ENCODE data around the gene CADM1. TPM values are rescaled to one million over a fixed set of nuclear protein-coding genes. Genes with fewer than 3 reads are reported as not detected.
A peak's percentile ranks its signal among the peaks of the same experiment; 100 is the strongest.

CADM1 gene
- total RNA-seq, 6 experiments from 2014 or later: 21.1 to 56.7 (median 30.6) TPM

- Histone ChIP-seq H3K27ac (no peak overlapping the region), H3K4me1 (peaks cover 0 to 2% (median 0%) of the 10 kb centered on the region in 4 donors), H3K4me3 (no peak overlapping the region), H3K9me3 (no peaks in the 10 kb centered on the region), H3K27me3 (no peaks in the 10 kb centered on the region), H3K36me3 (no peaks in the 10 kb centered on the region)
- TF ChIP-seq CTCF (IDR thresholded peaks at IDR 0.05) (no peak), POLR2A (IDR thresholded peaks at IDR 0.05) (no peak)
- whole genome bisulfite sequencing (ENCODE audit: insufficient coverage, low coverage, low lambda C conversion rate, missing lambda C conversion rate): 47% methylated on average over 1 of the region's 1 CpG
- ATAC-seq (no peak), DNase-seq (no peak)
- intact Hi-C loops (cut with DNase I): no loop called here
These were observed 85.6 kb downstream of the CADM1 start for GRCh38 chr11:115418626-115419025.

GRCh38 chr11:115418081-115418480 is 86.1 kb downstream of the CADM1 start:
- H3K36me3 ChIP-seq: no peaks in the 10 kb centered on the region
- TF ChIP-seq POLR2A (IDR thresholded peaks at IDR 0.05) (no peak), CTCF (IDR thresholded peaks at IDR 0.05) (no peak)
- no peak for ATAC-seq
- H3K4me3 ChIP-seq: no peak overlapping the region
- intact Hi-C loops (cut with DNase I): no loop called here
- H3K4me1 ChIP-seq: peaks cover 0 to 2% (median 0%) of the 10 kb centered on the region in 4 donors
- H3K27me3 ChIP-seq: no peaks in the 10 kb centered on the region
- no peak overlapping the region for H3K27ac ChIP-seq
- WGBS (ENCODE audit: insufficient coverage, low coverage, low lambda C conversion rate, missing lambda C conversion rate): 98% methylated on average over 4 of the region's 4 CpGs
- no peak for DNase-seq
- H3K9me3 ChIP-seq: no peaks in the 10 kb centered on the region

GRCh38 chr11:115411120-115411519 is 93.1 kb downstream of the CADM1 start:
- intact Hi-C loops (cut with DNase I): no loop called here
- no peaks in the 10 kb centered on the region for H3K36me3 ChIP-seq
- DNase-seq (no peak), ATAC-seq (no peak)
- H3K27ac ChIP-seq: no peak overlapping the region
- H3K27me3 ChIP-seq: no peaks in the 10 kb centered on the region
- no peak overlapping the region for H3K4me3 ChIP-seq
- no peaks in the 10 kb centered on the region for H3K9me3 ChIP-seq
- no peak for TF ChIP-seq CTCF (IDR thresholded peaks at IDR 0.05)
- no peak for TF ChIP-seq POLR2A (IDR thresholded peaks at IDR 0.05)
- H3K4me1 ChIP-seq: peaks cover 0 to 33% (median 15%) of the 10 kb centered on the region in 4 donors
- WGBS (ENCODE audit: insufficient coverage, low coverage, low lambda C conversion rate, missing lambda C conversion rate): 67% methylated on average over 1 of the region's 1 CpG

GRCh38 chr11:115409691-115410220 is 94.5 kb downstream of the CADM1 start:
- no peak overlapping the region for H3K27ac ChIP-seq
- H3K4me1 ChIP-seq: peaks cover 0 to 33% (median 15%) of the 10 kb centered on the region in 4 donors
- H3K4me3 ChIP-seq: no peak overlapping the region
- H3K36me3 ChIP-seq: no peaks in the 10 kb centered on the region
- TF ChIP-seq POLR2A (IDR thresholded peaks at IDR 0.05): no peak
- TF ChIP-seq CTCF (IDR thresholded peaks at IDR 0.05): no peak
- DNase-seq: no peak
- intact Hi-C loops (cut with DNase I): no loop called here
- 26% methylated on average over 4 of the region's 4 CpGs for WGBS (ENCODE audit: insufficient coverage, low coverage, low lambda C conversion rate, missing lambda C conversion rate)
- no peaks in the 10 kb centered on the region for H3K9me3 ChIP-seq
- no peaks in the 10 kb centered on the region for H3K27me3 ChIP-seq
- ATAC-seq: peak; percentile 63 to 76 (median 72)

All from right lobe of liver (tissue), 6 donors.